Measurements from ENCODE around the gene OSBPL9. TPM values are rescaled to one million over a fixed set of nuclear protein-coding genes. Genes with fewer than 3 reads are reported as not detected.

The OSBPL9 gene
- total and polyA plus RNA-seq, 9 of the 15 experiments (the other 6 are each of a cell fraction or from before 2014, with no cell fraction given) = 43.9 to 217 (median 170) TPM

GRCh38 chr1:51634618-51635017 lies 17.7 kb downstream of the OSBPL9 start:
- H3K27ac ChIP-seq (ENCODE audit: extremely low read depth, low read depth, low read length) = no peak overlapping the region
- H3K27me3 ChIP-seq (ENCODE audit: control insufficient read depth in 2 of 2, insufficient read depth in 2 of 2, low read length in 2 of 2) = no peaks in the 10 kb centered on the region
- ChIA-PET POLR2A (interaction anchor here (1.5 to 4.3 kb wide), 2 partner anchors 14 to 16 kb away, joined by 3 to 23 read pairs; no protein-coding TSS in a partner anchor), CTCF (ENCODE audit: low intra/inter-chr PET ratio) (no interaction called here)
- TF ChIP-seq PRDM10 (IDR thresholded peaks at IDR 0.05; ENCODE audit: partially characterized antibody) (peak; percentile 8), NEUROD1 (IDR thresholded peaks at IDR 0.05; ENCODE audit: borderline replicate concordance, low read depth, low read length, partially characterized antibody) (no peak)
- no peak overlapping the region for H3K4me3 ChIP-seq
- WGBS (ENCODE audit: insufficient coverage, low coverage, missing lambda C conversion rate) = 51% methylated on average over 7 of the region's 7 CpGs
- no peak overlapping the region; the same call in 1 of the 2 replicates for H2AFZ ChIP-seq (ENCODE audit: low read depth, low read length)
- FAIRE-seq (no peak), ATAC-seq (peak; percentile 5), DNase-seq (ENCODE audit: extremely low read depth in 1 of 4, low spot score in 3 of 4) (no peak)
- H3K9me3 ChIP-seq (replicated peaks; ENCODE audit: control insufficient read depth, insufficient read depth, low read depth, low read length) = no peaks in the 10 kb centered on the region
- 0 out of 2 replicates have a peak overlapping the region, but pooled peaks have one; percentile 13 for H3K4me2 ChIP-seq (ENCODE audit: insufficient read depth, low read length)
- no peak overlapping the region for H3K9ac ChIP-seq (ENCODE audit: insufficient read depth in 1 of 2, low read depth in 2 of 2, low read length in 2 of 2)
- no peaks in the 10 kb centered on the region for H3K9me1 ChIP-seq (ENCODE audit: control insufficient read depth, insufficient read depth, low read length)
- peaks cover 3% of the 10 kb centered on the region; the same call in 1 of the 3 replicates for H3K36me3 ChIP-seq (ENCODE audit: control insufficient read depth, insufficient read depth, low read length)
- H4K20me1 ChIP-seq (replicated peaks; ENCODE audit: control insufficient read depth, insufficient read depth, low read length) = peaks cover 3% of the 10 kb centered on the region; the same call in 1 of the 2 replicates
- BruUV-seq (replicated peaks) = no TSS peak
- intact Hi-C loops (cut with micrococcal nuclease) (no loop called here), in situ Hi-C loops (cut with MboI) (no loop called here)
- H3K4me1 ChIP-seq (replicated peaks in 1 of 2; ENCODE audit: control insufficient read depth in 2 of 2, insufficient read depth in 2 of 2, low read length in 2 of 2) = peaks cover 13 to 38% of the 10 kb centered on the region in 2 experiments; a peak in 4 of 5 replicates
- peaks cover 78% of the 10 kb centered on the region for H3K79me2 ChIP-seq (ENCODE audit: control insufficient read depth, insufficient read depth, low read length)
